Stimulated activated naive CD8-positive, alpha-beta T cell treated with anti-CD3 and anti-CD28 coated beads, Interleukin-15, amount 100 ng/mL, for 72 hours (primary cell): Measurements from ENCODE around the gene SRXN1.
"Not testable (repeated sequence)": the region's sequence is repeated elsewhere in the genome, so short reads cannot be mapped to it uniquely, and the experiment has no call there.

ENCODE experiments used
- ATAC-seq: fragments of 150-1000 bp; cut with Tn5 transposase; 2 replicates; pipeline ENCODE4 v1.10.0; 2021; ENCODE audit warnings: mild to moderate bottlenecking, moderate library complexity
- DNase-seq, 2 donors: peaks; one replicate each; pipeline ENCODE4 v3.0.0; 2021 to 2022
- H3K27ac Mint-ChIP-seq, 2 donors: one replicate each; pipeline ENCODE4 v1.8.0; 2022; ENCODE audit warnings: mild to moderate bottlenecking in 2 of 2, mixed read lengths in 2 of 2, moderate library complexity in 2 of 2
- H3K27me3 Mint-ChIP-seq: one replicate; pipeline ENCODE4 v1.8.0; 2022; ENCODE audit warnings: mixed read lengths
- H3K4me1 Mint-ChIP-seq: one replicate; pipeline ENCODE4 v1.8.0; 2022; ENCODE audit warnings: mild to moderate bottlenecking, mixed read lengths
- H3K4me3 Mint-ChIP-seq, 2 donors: one replicate each; pipeline ENCODE4 v1.8.0; 2022; ENCODE audit warnings: mild to moderate bottlenecking in 2 of 2, mixed read lengths in 2 of 2, moderate library complexity in 1 of 2
- H3K9me3 Mint-ChIP-seq, 2 donors: one replicate each; pipeline ENCODE4 v1.8.0; 2022; ENCODE audit warnings: mixed read lengths in 2 of 2

Gene SRXN1

GRCh38 chr20:650954-651353 lies 2.0 kb downstream of the SRXN1 start:
- Mint-ChIP-seq H3K27me3 (peaks cover 19% of the 10 kb centered on the region), H3K27ac (no peak overlapping the region), H3K4me3 (no peak overlapping the region), H3K4me1 (peaks cover 28% of the 10 kb centered on the region), H3K9me3 (no peaks in the 10 kb centered on the region)
- DNase-seq (no peak), ATAC-seq (no peak)

- no peaks in the 10 kb centered on the region for H3K9me3 Mint-ChIP-seq
- H3K4me3 Mint-ChIP-seq: no peak overlapping the region
- DNase-seq (no peak), ATAC-seq (no peak)
- H3K27ac Mint-ChIP-seq: no peak overlapping the region
- H3K4me1 Mint-ChIP-seq: peaks cover 33% of the 10 kb centered on the region
- H3K27me3 Mint-ChIP-seq: peaks cover 12% of the 10 kb centered on the region
Measured at GRCh38 chr20:650281-650680, 2.7 kb downstream of the SRXN1 start.

GRCh38 chr20:647479-648019 lies 5.5 kb downstream of the SRXN1 start:
- no peak overlapping the region for H3K27ac Mint-ChIP-seq

GRCh38 chr20:646868-647233 lies 6.1 kb downstream of the SRXN1 start:
- DNase-seq (no peak), ATAC-seq (no peak)
- H3K4me1 Mint-ChIP-seq: peaks cover 22% of the 10 kb centered on the region
- no peak overlapping the region for H3K27ac Mint-ChIP-seq
- H3K9me3 Mint-ChIP-seq: no peaks in the 10 kb centered on the region
- peaks cover 20% of the 10 kb centered on the region for H3K27me3 Mint-ChIP-seq
- no peak overlapping the region for H3K4me3 Mint-ChIP-seq

More at GRCh38 chr20:647479-648019, 5.5 kb downstream of the SRXN1 start:
- H3K4me3 Mint-ChIP-seq: no peak overlapping the region
- DNase-seq: no peak
- no peak for ATAC-seq
- H3K27me3 Mint-ChIP-seq: peaks cover 20% of the 10 kb centered on the region
- H3K9me3 Mint-ChIP-seq: no peaks in the 10 kb centered on the region
- H3K4me1 Mint-ChIP-seq: peaks cover 29% of the 10 kb centered on the region

GRCh38 chr20:646107-646867 lies 6.7 kb downstream of the SRXN1 start:
- H3K27me3 Mint-ChIP-seq: peaks cover 24% of the 10 kb centered on the region
- DNase-seq (no peak), ATAC-seq (no peak)
- no peaks in the 10 kb centered on the region for H3K9me3 Mint-ChIP-seq
- H3K27ac Mint-ChIP-seq: no peak overlapping the region
- peaks cover 20% of the 10 kb centered on the region for H3K4me1 Mint-ChIP-seq
- H3K4me3 Mint-ChIP-seq: no peak overlapping the region

GRCh38 chr20:645318-646106 lies 7.5 kb downstream of the SRXN1 start:
- H3K27ac Mint-ChIP-seq: no peak overlapping the region
- DNase-seq (peak; percentile 74 to 75), ATAC-seq (peak; percentile 81)
- H3K27me3 Mint-ChIP-seq: peaks cover 27% of the 10 kb centered on the region
- no peak overlapping the region for H3K4me3 Mint-ChIP-seq
- H3K4me1 Mint-ChIP-seq: peaks cover 21% of the 10 kb centered on the region
- H3K9me3 Mint-ChIP-seq: no peaks in the 10 kb centered on the region

GRCh38 chr20:644692-645317 lies 8.2 kb downstream of the SRXN1 start:
- H3K4me1 Mint-ChIP-seq: peaks cover 16% of the 10 kb centered on the region
- ATAC-seq (no peak), DNase-seq (no peak)
- no peak overlapping the region for H3K4me3 Mint-ChIP-seq
- H3K27me3 Mint-ChIP-seq: peaks cover 27% of the 10 kb centered on the region
- H3K27ac Mint-ChIP-seq: no peak overlapping the region
- H3K9me3 Mint-ChIP-seq: no peaks in the 10 kb centered on the region

- Mint-ChIP-seq H3K4me3 (peak overlapping the region in 1 of 2 donors; percentile 41), H3K4me1 (peaks cover 16% of the 10 kb centered on the region), H3K27me3 (peaks cover 30% of the 10 kb centered on the region), H3K27ac (no peak overlapping the region), H3K9me3 (no peaks in the 10 kb centered on the region)
- ATAC-seq: no peak
- no peak for DNase-seq
Measured at GRCh38 chr20:642398-643174, 10.4 kb downstream of the SRXN1 start.

- Mint-ChIP-seq H3K4me1 (peaks cover 16% of the 10 kb centered on the region), H3K27me3 (peaks cover 35% of the 10 kb centered on the region)
- not testable (repeated sequence) for H3K27ac Mint-ChIP-seq, ATAC-seq, DNase-seq, H3K9me3 Mint-ChIP-seq, H3K4me3 Mint-ChIP-seq
Measured at GRCh38 chr20:642013-642397, 11.0 kb downstream of the SRXN1 start.

GRCh38 chr20:641516-641875 lies 11.5 kb downstream of the SRXN1 start:
- Mint-ChIP-seq H3K4me1 (peaks cover 16% of the 10 kb centered on the region), H3K27me3 (peaks cover 35% of the 10 kb centered on the region), H3K4me3 (peak overlapping the region; percentile 46 to 57), H3K27ac (no peak overlapping the region), H3K9me3 (no peaks in the 10 kb centered on the region)
- DNase-seq (no peak), ATAC-seq (no peak)

GRCh38 chr20:640674-641515 lies 12.1 kb downstream of the SRXN1 start:
- Mint-ChIP-seq H3K9me3 (no peaks in the 10 kb centered on the region), H3K4me1 (peaks cover 16% of the 10 kb centered on the region), H3K27ac (no peak overlapping the region), H3K27me3 (peaks cover 35% of the 10 kb centered on the region), H3K4me3 (peak overlapping the region; percentile 46 to 57)
- ATAC-seq (no peak), DNase-seq (no peak)

GRCh38 chr20:638579-638978 lies 14.4 kb downstream of the SRXN1 start:
- ATAC-seq (no peak), DNase-seq (no peak)
- Mint-ChIP-seq H3K9me3 (no peaks in the 10 kb centered on the region), H3K4me1 (peaks cover 10% of the 10 kb centered on the region), H3K4me3 (no peak overlapping the region), H3K27me3 (peaks cover 25% of the 10 kb centered on the region), H3K27ac (no peak overlapping the region)

- Mint-ChIP-seq H3K4me1 (peaks cover 5% of the 10 kb centered on the region), H3K27me3 (peaks cover 15% of the 10 kb centered on the region), H3K4me3 (no peak overlapping the region), H3K27ac (no peak overlapping the region), H3K9me3 (no peaks in the 10 kb centered on the region)
- ATAC-seq: no peak
- DNase-seq: no peak
Measured at GRCh38 chr20:637559-637958, 15.4 kb downstream of the SRXN1 start.

- DNase-seq: no peak
Measured at GRCh38 chr20:635893-636338, 17.1 kb downstream of the SRXN1 start.

More at GRCh38 chr20:635893-636338, 17.1 kb downstream of the SRXN1 start:
- no peak overlapping the region for H3K4me3 Mint-ChIP-seq
- peaks cover 8% of the 10 kb centered on the region for H3K27me3 Mint-ChIP-seq
- no peaks in the 10 kb centered on the region for H3K4me1 Mint-ChIP-seq
- H3K27ac Mint-ChIP-seq: no peak overlapping the region
- no peak for ATAC-seq
- no peaks in the 10 kb centered on the region for H3K9me3 Mint-ChIP-seq
